ENCODE data around the gene GIMAP8. TPM values are rescaled to one million over a fixed set of nuclear protein-coding genes. Genes with fewer than 3 reads are reported as not detected.

The GIMAP8 gene
- polyA plus RNA-seq, 1 of the 3 experiments (the other 2 are of a cell fraction) = not detected

- TF ChIP-seq GABPA (IDR thresholded peaks at IDR 0.05; ENCODE audit: low read depth) = no peak
- TF ChIP-seq GATA2 (CRISPR knock-in tag; IDR thresholded peaks at IDR 0.05) = no peak
- no peak for TF ChIP-seq FOSL2 (IDR thresholded peaks at IDR 0.05; ENCODE audit: borderline replicate concordance, low read depth)
- no peak for TF ChIP-seq TAF1 (IDR thresholded peaks at IDR 0.05; ENCODE audit: borderline replicate concordance, low read depth, low read length)
These were observed 4.0 kb upstream of the GIMAP8 start (continued) for GRCh38 chr7:150446288-150446938.

GRCh38 chr7:150447966-150448788 lies 2.3 kb upstream of the GIMAP8 start:
- Histone ChIP-seq H3K9me2 (no peaks in the 10 kb centered on the region), H3K27ac (ENCODE audit: low read depth in 2 of 2, low read length in 1 of 2) (no peak overlapping the region), H2AFZ (ENCODE audit: low read depth) (no peak overlapping the region), H3K9ac (no peak overlapping the region), H3K9me3 (no peaks in the 10 kb centered on the region), H4K20me1 (ENCODE audit: insufficient read depth) (no peaks in the 10 kb centered on the region), H3K4me2 (no peak overlapping the region), H3K79me2 (ENCODE audit: insufficient read depth) (no peaks in the 10 kb centered on the region), H3K27me3 (ENCODE audit: insufficient read depth) (peaks cover 31% of the 10 kb centered on the region; the same call in 1 of the 2 replicates), H3K36me3 (replicated peaks in 1 of 2; ENCODE audit: control insufficient read depth in 1 of 2, insufficient read depth in 2 of 2, low read length in 1 of 2) (no peaks in the 10 kb centered on the region), H3K4me1 (ENCODE audit: control insufficient read depth in 1 of 2, insufficient read depth in 2 of 2, low read depth in 1 of 2, low read length in 1 of 2) (no peaks in the 10 kb centered on the region), H3K4me3 (ENCODE audit: low read depth in 2 of 2, low read length in 1 of 2) (no peak overlapping the region; a peak in 1 of 4 replicates), H3F3A (replicated peaks; ENCODE audit: insufficient read depth) (no peaks in the 10 kb centered on the region)
- ChIA-PET POLR2A (no interaction called here), CTCF (interaction anchor here (0.7 to 2.6 kb wide), 50 partner anchors 10 to 735 kb away, joined by 3 to 13 read pairs (median 4); no protein-coding TSS in a partner anchor)
- DNase-seq = no peak
- 64% methylated on average over 32 of the region's 32 CpGs for WGBS (ENCODE audit: low lambda C conversion rate)
- no peak for TF ChIP-seq RFX5 (IDR thresholded peaks at IDR 0.05; ENCODE audit: low read length)
- no peak for TF ChIP-seq NFIC (IDR thresholded peaks at IDR 0.05; ENCODE audit: borderline replicate concordance)
- no peak for TF ChIP-seq TAF1 (IDR thresholded peaks at IDR 0.05; ENCODE audit: borderline replicate concordance, low read depth, low read length)
- no peak for TF ChIP-seq TEAD4 (IDR thresholded peaks at IDR 0.05; ENCODE audit: borderline replicate concordance, insufficient read depth)
- TF ChIP-seq RAD21 (IDR thresholded peaks at IDR 0.05; ENCODE audit: low read length) = no peak
- TF ChIP-seq ZBTB33 (IDR thresholded peaks at IDR 0.05; ENCODE audit: borderline replicate concordance, low read depth) = no peak
- TF ChIP-seq GABPA (IDR thresholded peaks at IDR 0.05; ENCODE audit: low read depth) = no peak
- TF ChIP-seq RXRA (IDR thresholded peaks at IDR 0.05; ENCODE audit: borderline replicate concordance, low read depth) = no peak
- no peak for TF ChIP-seq MEF2A (IDR thresholded peaks at IDR 0.05; ENCODE audit: borderline replicate concordance, low read depth)
- TF ChIP-seq USF2 (IDR thresholded peaks at IDR 0.05; ENCODE audit: borderline replicate concordance, low read depth, low read length) = no peak
- no peak for TF ChIP-seq CTCF (IDR thresholded peaks at IDR 0.05)
- TF ChIP-seq GATA2 (CRISPR knock-in tag; IDR thresholded peaks at IDR 0.05) = no peak
- no peak for TF ChIP-seq RCOR1 (IDR thresholded peaks at IDR 0.05; ENCODE audit: low read length)
- no peak for TF ChIP-seq SIN3A (IDR thresholded peaks at IDR 0.05; ENCODE audit: borderline replicate concordance, low read depth, low read length)
